Trophoblast cell (in vitro differentiated cells and primary cell): Measurements from ENCODE around the gene RAB7A.
"Not testable (repeated sequence)": the region's sequence is repeated elsewhere in the genome, so short reads cannot be mapped to it uniquely, and the experiment has no call there.

Experiments used
- DNase-seq, 2 donors: peaks; one replicate each; pipeline ENCODE4 v3.0.0-alpha.2; 2016
- H2AFZ ChIP-seq: 2 replicates; pipeline ENCODE4 v1.6.1; 2013; ENCODE audit warnings: low read length, moderate library complexity, mild to moderate bottlenecking; ENCODE audit not compliant: insufficient read depth, poor library complexity
- H2AK5ac ChIP-seq: 2 replicates; pipeline ENCODE4 v1.6.1; 2013; ENCODE audit warnings: mild to moderate bottlenecking, low read length
- H2BK120ac ChIP-seq: 2 replicates; pipeline ENCODE4 v1.6.1; 2013; ENCODE audit warnings: low read length, mild to moderate bottlenecking, moderate library complexity; ENCODE audit not compliant: insufficient read depth, poor library complexity
- H2BK12ac ChIP-seq: 2 replicates; pipeline ENCODE4 v1.6.1; 2013; ENCODE audit warnings: mild to moderate bottlenecking, low read length, moderate library complexity
- H2BK5ac ChIP-seq: 2 replicates; pipeline ENCODE4 v1.6.1; 2013; ENCODE audit warnings: low read length, low read depth, moderate library complexity, mild to moderate bottlenecking; ENCODE audit not compliant: poor library complexity
- H3K14ac ChIP-seq: 2 replicates; pipeline ENCODE4 v1.6.1; 2013; ENCODE audit warnings: mild to moderate bottlenecking, low read length
- H3K18ac ChIP-seq: 2 replicates; pipeline ENCODE4 v1.6.1; 2013; ENCODE audit warnings: mild to moderate bottlenecking, low read length
- H3K23ac ChIP-seq: 2 replicates; pipeline ENCODE4 v1.6.1; 2013; ENCODE audit warnings: low read length
- H3K27ac ChIP-seq: 2 replicates; pipeline ENCODE4 v1.5.1; 2013; ENCODE audit warnings: low read depth, mild to moderate bottlenecking, inconsistent platforms, low read length, moderate library complexity
- H3K27me3 ChIP-seq: 2 replicates; pipeline ENCODE4 v1.6.1; 2013; ENCODE audit warnings: inconsistent platforms, mild to moderate bottlenecking, low read length, moderate library complexity; ENCODE audit not compliant: insufficient read depth
- H3K36me3 ChIP-seq, 2 experiments: 1 replicate in 1 of 2; 2 replicates in 1 of 2; pipeline ENCODE4 v1.6.1; 2013; ENCODE audit warnings: low read length in 2 of 2, mild to moderate bottlenecking in 2 of 2, moderate library complexity in 1 of 2; ENCODE audit not compliant: insufficient read depth in 2 of 2, control insufficient read depth in 1 of 2
- H3K4ac ChIP-seq: 2 replicates; pipeline ENCODE4 v1.6.1; 2013; ENCODE audit warnings: low read depth, mild to moderate bottlenecking, low read length, moderate library complexity
- H3K4me1 ChIP-seq, 2 experiments: 1 replicate in 1 of 2; 2 replicates in 1 of 2; pipeline ENCODE4 v1.6.1; 2013; ENCODE audit warnings: low read length in 2 of 2, mild to moderate bottlenecking in 2 of 2, moderate library complexity in 1 of 2; ENCODE audit not compliant: insufficient read depth in 2 of 2, control insufficient read depth in 1 of 2
- H3K4me2 ChIP-seq: 2 replicates; pipeline ENCODE4 v1.6.1; 2013; ENCODE audit warnings: inconsistent platforms, mild to moderate bottlenecking, low read length, moderate library complexity
- H3K4me3 ChIP-seq: 2 replicates; pipeline ENCODE4 v1.5.1; 2013; ENCODE audit warnings: mild to moderate bottlenecking, low read depth, low read length, inconsistent platforms
- H3K79me1 ChIP-seq: one replicate; pipeline ENCODE4 v1.6.1; 2013; ENCODE audit warnings: low read length
- H3K79me2 ChIP-seq: 2 replicates; pipeline ENCODE4 v1.6.1; 2013; ENCODE audit warnings: low read length, mild to moderate bottlenecking; ENCODE audit not compliant: control insufficient read depth, insufficient read depth, poor library complexity
- H3K9ac ChIP-seq: 2 replicates; pipeline ENCODE4 v1.6.1; 2013; ENCODE audit warnings: mild to moderate bottlenecking, low read length
- H3K9me3 ChIP-seq: 2 replicates; pipeline ENCODE4 v1.6.1; 2013; ENCODE audit warnings: low read depth, mild to moderate bottlenecking, control low read depth, inconsistent platforms, low read length; ENCODE audit not compliant: insufficient read depth
- H4K12ac ChIP-seq: 2 replicates; pipeline ENCODE4 v1.6.1; 2013; ENCODE audit warnings: low read depth, mild to moderate bottlenecking, low read length, moderate library complexity
- H4K8ac ChIP-seq: 2 replicates; pipeline ENCODE4 v1.6.1; 2013; ENCODE audit warnings: low read depth, mild to moderate bottlenecking, low read length, moderate library complexity
- H4K91ac ChIP-seq: one replicate; pipeline ENCODE4 v1.6.1; 2013; ENCODE audit warnings: low read depth, mild to moderate bottlenecking, low read length, moderate library complexity
- WGBS: extraction: QIAGEN DNeasy Blood & Tissue Kit; methylation state at CpG from one replicate; pipeline ENCODE4 v1.1.7; 2013; ENCODE audit warnings: missing lambda C conversion rate; ENCODE audit not compliant: insufficient read length, insufficient coverage; ENCODE audit errors: extremely low coverage; 5-methylcytosine and 5-hydroxymethylcytosine counted together

Gene RAB7A

DNA sequence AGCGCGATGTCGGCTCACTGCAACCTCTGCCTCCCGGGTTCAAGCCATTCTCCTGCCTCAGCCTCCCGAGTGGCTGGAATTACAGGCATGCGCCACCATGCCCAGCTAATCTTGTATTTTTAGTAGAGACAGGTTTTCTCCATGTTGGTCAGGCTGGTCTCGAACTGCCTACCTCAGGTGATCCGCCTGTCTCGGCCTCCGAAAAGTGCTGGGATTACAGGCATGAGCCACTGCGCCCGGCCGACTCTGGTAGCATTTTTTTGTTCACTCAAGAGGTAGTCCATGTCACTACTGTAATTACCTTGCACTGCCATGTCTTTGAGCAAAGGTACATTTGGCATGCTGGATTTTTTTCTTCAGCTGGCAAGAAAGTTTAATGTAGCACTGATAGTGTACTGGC lies 2.5 kb downstream of the RAB7A start:
- not testable (repeated sequence) for H3K27me3 ChIP-seq, H3K4me3 ChIP-seq, H3K9ac ChIP-seq, H3K4me1 ChIP-seq, H3K14ac ChIP-seq, H3K36me3 ChIP-seq, H2BK12ac ChIP-seq, H3K23ac ChIP-seq, H3K4me2 ChIP-seq, H2AK5ac ChIP-seq, H4K8ac ChIP-seq, H4K91ac ChIP-seq, H3K9me3 ChIP-seq, H3K79me1 ChIP-seq, H2BK120ac ChIP-seq, H3K18ac ChIP-seq, DNase-seq, H4K12ac ChIP-seq, H2AFZ ChIP-seq, H2BK5ac ChIP-seq, H3K27ac ChIP-seq
- peak overlapping the region; percentile 72 for H3K4ac ChIP-seq
- no CpG with 5 or more reads among the region's 13 CpGs for WGBS
- peaks cover 31% of the 10 kb centered on the region for H3K79me2 ChIP-seq

DNA sequence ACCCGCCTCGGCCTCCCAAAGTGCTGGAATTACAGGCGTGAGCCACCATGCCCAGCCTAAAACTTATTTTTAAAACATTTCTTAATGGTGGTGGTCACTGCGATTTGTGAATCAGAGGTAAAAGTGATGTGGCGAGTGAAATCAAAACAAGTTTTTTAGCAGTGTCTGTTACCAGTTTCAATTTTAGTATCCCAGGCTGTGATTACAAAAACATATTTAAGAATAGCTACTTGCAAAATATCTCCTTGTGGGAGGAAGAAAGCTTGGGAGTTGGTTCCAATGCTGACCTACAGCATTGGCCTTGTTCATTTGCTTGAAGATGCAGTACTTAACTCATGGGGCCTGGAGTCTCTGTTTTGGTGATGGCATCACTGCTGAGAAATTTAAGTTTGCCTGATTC lies 4.5 kb downstream of the RAB7A start:
- Histone ChIP-seq H2AFZ (no peak overlapping the region), H3K18ac (no peak overlapping the region), H3K4me3 (no peak overlapping the region), H3K9ac (no peak overlapping the region), H3K79me1 (peaks cover 7% of the 10 kb centered on the region), H2BK5ac (no peak overlapping the region), H3K79me2 (peaks cover 32% of the 10 kb centered on the region), H3K9me3 (no peaks in the 10 kb centered on the region), H3K4ac (peak overlapping the region; percentile 56), H4K12ac (no peak overlapping the region), H3K14ac (no peak overlapping the region), H2BK120ac (no peak overlapping the region), H4K91ac (no peak overlapping the region), H3K23ac (no peak overlapping the region), H3K4me2 (no peak overlapping the region), H2BK12ac (no peak overlapping the region), H2AK5ac (no peak overlapping the region), H3K27ac (no peak overlapping the region), H3K4me1 (peaks cover 0 to 5% of the 10 kb centered on the region in 2 experiments), H3K36me3 (no peaks in the 10 kb centered on the region), H4K8ac (no peak overlapping the region), H3K27me3 (no peaks in the 10 kb centered on the region)
- no peak for DNase-seq
- no CpG with 5 or more reads among the region's 5 CpGs for WGBS

DNA sequence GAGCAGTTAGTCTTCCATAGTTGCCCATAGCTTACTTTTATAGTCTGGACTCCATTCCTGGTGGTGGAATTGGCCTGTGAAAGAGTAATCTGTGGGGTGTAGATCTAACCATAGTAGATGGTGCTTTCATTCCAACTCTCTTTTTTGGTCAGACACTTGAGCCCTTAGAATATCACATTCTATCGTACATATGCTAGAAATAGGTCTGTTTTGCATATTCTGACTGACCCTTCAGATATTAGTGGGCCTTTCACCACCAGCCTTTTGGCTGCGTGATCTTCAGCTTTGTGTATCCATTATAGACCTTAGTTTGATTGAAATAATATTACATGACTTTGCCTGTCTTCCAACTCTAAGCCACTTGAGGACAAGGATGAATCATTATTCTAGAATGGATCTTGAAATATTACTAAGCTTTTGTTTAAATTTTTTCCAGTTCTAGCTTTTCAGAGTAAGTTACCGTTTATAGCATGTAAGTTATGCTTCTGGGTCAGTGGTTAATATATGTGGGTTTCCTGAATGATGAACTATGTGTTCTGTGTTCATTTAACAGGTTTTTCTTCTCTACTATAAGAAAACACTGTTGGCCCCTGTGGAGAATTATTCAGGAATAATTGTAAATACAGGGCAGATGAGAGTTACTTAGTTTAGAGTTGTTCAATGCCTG lies 8.7 kb downstream of the RAB7A start:
- H4K8ac ChIP-seq = no peak overlapping the region
- no peak overlapping the region for H3K9ac ChIP-seq
- no peaks in the 10 kb centered on the region for H3K27me3 ChIP-seq
- no peak overlapping the region for H4K91ac ChIP-seq
- no peak overlapping the region for H2BK120ac ChIP-seq
- no peak overlapping the region for H2BK12ac ChIP-seq
- peak overlapping the region; percentile 67 for H3K4ac ChIP-seq
- no peak overlapping the region for H3K14ac ChIP-seq
- no peaks in the 10 kb centered on the region for H3K36me3 ChIP-seq
- H2AK5ac ChIP-seq = no peak overlapping the region
- no CpG with 5 or more reads among the region's 3 CpGs for WGBS
- H3K18ac ChIP-seq = no peak overlapping the region
- no peak overlapping the region for H4K12ac ChIP-seq
- no peak for DNase-seq
- H3K23ac ChIP-seq = no peak overlapping the region
- H3K79me2 ChIP-seq = peaks cover 16% of the 10 kb centered on the region
- H3K4me2 ChIP-seq = no peak overlapping the region
- no peaks in the 10 kb centered on the region for H3K79me1 ChIP-seq
- no peak overlapping the region for H3K4me3 ChIP-seq
- no peak overlapping the region for H2BK5ac ChIP-seq
- no peak overlapping the region for H3K27ac ChIP-seq
- no peak overlapping the region for H2AFZ ChIP-seq
- H3K4me1 ChIP-seq = no peaks in the 10 kb centered on the region
- no peaks in the 10 kb centered on the region for H3K9me3 ChIP-seq

DNA sequence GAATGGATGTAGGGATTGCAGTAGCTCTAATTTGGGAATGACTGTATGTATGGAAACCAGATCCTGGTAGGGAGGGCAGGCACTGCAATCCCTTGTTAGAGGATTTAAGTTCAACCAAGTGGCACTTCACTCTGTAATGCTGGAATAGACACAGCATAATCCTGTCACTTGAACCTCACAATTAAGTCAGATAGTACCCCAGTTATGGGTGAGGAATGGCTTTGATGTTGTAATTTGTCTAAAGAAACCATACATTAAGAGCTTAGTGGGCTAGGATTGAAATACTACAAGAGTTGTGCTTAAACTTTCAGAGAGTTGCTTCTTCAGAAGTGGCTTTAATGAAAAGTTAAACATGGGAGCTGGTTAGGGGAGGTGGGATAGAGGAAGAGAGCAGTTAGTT lies 9.3 kb downstream of the RAB7A start:
- Histone ChIP-seq H3K14ac (no peak overlapping the region), H4K8ac (no peak overlapping the region), H3K27me3 (no peaks in the 10 kb centered on the region), H2BK5ac (no peak overlapping the region), H2BK12ac (no peak overlapping the region), H3K4me2 (no peak overlapping the region), H4K12ac (no peak overlapping the region), H2BK120ac (no peak overlapping the region), H3K4ac (peak overlapping the region; percentile 51), H3K27ac (no peak overlapping the region), H4K91ac (no peak overlapping the region), H3K23ac (no peak overlapping the region), H3K9ac (no peak overlapping the region), H3K4me3 (no peak overlapping the region), H3K18ac (no peak overlapping the region), H3K4me1 (no peaks in the 10 kb centered on the region), H3K79me2 (peaks cover 15% of the 10 kb centered on the region), H3K9me3 (no peaks in the 10 kb centered on the region), H3K79me1 (no peaks in the 10 kb centered on the region), H3K36me3 (peaks cover 0 to 2% of the 10 kb centered on the region in 2 experiments), H2AK5ac (no peak overlapping the region), H2AFZ (no peak overlapping the region)
- DNase-seq = no peak
